MM.1S (cell line): ENCODE measurements around the gene TXNDC17.

Experiments used
- CTCF ChIP-seq: fragments of 300-600 bp; sonication (generic); IDR thresholded peaks from 2 replicates; pipeline ENCODE4 v1.5.1; 2016; ENCODE audit warnings: antibody characterized with exemption, low read length, mixed read lengths
- EZH2 ChIP-seq: fragments of 300-600 bp; sonication (generic); optimal IDR thresholded peaks from 2 replicates; pipeline ENCODE3; 2017; ENCODE audit warnings: low read depth, mild to moderate bottlenecking, antibody characterized with exemption, low read length, mixed read lengths
- EZH2phosphoT487 ChIP-seq: fragments of 300-600 bp; sonication (generic); IDR thresholded peaks from 2 replicates; pipeline ENCODE4 v1.6.1; 2018; ENCODE audit warnings: antibody characterized with exemption, low read length

GRCh38 chr17:6592173-6592572 lies 48.7 kb upstream of the TXNDC17 start:
- TF ChIP-seq CTCF: no peak
- no peak for TF ChIP-seq EZH2
- TF ChIP-seq EZH2phosphoT487: no peak
